ENCODE data around the gene UNC13D.

The UNC13D gene

DNA sequence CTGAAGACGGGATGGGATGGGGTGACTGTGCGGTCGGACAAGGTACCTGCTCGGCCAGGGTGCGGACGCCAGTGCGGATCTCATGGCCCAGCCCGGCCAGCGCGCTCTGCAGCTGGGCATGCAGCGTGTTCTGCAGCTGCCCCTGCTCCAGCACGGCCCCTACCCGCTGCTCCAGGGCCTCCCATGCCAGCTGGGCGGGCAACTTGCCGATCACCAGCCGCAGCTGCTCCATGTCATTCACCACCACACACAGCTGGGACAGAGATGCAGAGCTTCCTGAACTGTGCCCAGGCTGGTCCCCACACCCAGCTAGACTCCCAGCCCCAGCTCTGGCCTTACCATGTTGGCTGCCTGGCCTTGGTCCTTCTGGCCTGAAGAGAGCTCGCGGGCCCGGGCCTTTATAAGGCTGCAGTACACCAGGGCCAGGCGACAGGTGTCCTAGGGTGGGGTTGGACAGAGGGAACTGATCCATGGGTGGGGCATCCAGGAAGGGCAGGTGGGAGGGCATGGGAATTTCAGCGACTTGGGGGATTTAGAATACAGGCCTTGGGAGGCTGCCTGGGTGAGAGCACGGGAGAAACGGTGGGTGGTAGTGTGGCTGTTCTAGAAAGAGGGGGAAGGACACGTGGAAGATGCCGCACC is 9.8 kb downstream of the UNC13D start:
- no peak for DNase-seq (ENCODE audit: low read depth in 2 of 2)

GRCh38 chr17:75832652-75833400 is 11.4 kb downstream of the UNC13D start:
- no peak for DNase-seq (ENCODE audit: low read depth in 2 of 2)

DNA sequence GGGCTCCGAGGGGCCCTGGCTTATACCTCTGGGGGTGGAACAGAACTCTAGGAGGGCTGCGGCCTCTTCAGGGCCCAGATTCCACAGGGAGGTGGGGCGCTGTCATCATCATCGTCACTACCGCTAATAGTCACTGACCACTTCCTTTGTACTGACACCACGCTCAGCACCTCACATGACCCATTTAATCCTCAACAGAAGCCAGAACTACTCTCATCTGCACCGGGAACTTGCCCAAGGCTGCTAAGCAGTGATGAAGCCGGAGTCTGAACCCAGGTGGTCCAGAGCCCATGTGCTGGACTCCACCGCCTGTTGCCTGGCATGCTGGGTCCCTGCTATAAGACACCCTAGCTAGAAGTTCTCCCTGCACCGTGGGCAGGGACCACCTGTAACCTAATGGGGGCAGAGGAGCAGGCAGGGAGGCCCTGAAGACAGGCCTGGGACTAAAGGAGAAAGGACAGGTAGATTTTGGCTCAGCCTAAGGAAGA is 12.0 kb downstream of the UNC13D start:
- DNase-seq (ENCODE audit: low read depth in 2 of 2), result peak in 1 of 2 donors; percentile 29

DNA sequence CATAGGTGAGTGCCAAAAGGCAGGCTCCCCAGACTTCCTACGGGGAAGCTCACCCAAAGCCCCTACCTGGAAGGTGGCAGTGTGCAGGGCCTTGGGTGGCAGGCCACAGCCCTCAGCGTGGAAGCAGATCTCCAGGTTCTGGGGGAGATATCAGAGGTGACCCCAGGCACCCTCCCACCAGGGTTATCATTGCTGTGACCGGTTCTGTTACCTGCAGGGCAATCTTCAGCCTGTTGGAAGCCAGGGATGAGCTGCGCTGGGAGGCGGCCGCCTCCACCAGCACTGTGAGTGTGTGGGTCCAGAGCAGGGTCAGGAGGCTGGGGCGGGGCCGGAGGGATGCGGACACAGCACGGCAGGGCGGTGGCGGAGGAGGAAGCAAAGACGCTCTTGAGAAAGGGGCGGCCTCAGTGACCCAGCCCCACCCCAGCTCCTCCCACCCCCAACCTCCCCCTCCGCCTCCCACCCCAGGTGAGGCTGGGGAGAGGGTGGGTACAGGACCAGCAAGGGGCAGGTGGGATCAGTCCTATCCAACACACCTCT is 13.1 kb downstream of the UNC13D start:
- no peak for DNase-seq (ENCODE audit: low read depth in 2 of 2)

GRCh38 chr17:75830164-75831031 is 13.8 kb downstream of the UNC13D start:
- DNase-seq (ENCODE audit: low read depth in 2 of 2), result no peak

GRCh38 chr17:75829747-75830146 is 14.5 kb downstream of the UNC13D start:
- DNase-seq (ENCODE audit: low read depth in 2 of 2), result no peak

GRCh38 chr17:75828741-75829140 is 15.5 kb downstream of the UNC13D start:
- no peak for DNase-seq (ENCODE audit: low read depth in 2 of 2)

GRCh38 chr17:75828076-75828400 is 16.2 kb downstream of the UNC13D start:
- no peak for DNase-seq (ENCODE audit: low read depth in 2 of 2)

- DNase-seq (ENCODE audit: low read depth in 2 of 2), result peak in 1 of 2 donors; percentile 36
These were observed 16.7 kb downstream of the UNC13D start for GRCh38 chr17:75827308-75828075.

DNA sequence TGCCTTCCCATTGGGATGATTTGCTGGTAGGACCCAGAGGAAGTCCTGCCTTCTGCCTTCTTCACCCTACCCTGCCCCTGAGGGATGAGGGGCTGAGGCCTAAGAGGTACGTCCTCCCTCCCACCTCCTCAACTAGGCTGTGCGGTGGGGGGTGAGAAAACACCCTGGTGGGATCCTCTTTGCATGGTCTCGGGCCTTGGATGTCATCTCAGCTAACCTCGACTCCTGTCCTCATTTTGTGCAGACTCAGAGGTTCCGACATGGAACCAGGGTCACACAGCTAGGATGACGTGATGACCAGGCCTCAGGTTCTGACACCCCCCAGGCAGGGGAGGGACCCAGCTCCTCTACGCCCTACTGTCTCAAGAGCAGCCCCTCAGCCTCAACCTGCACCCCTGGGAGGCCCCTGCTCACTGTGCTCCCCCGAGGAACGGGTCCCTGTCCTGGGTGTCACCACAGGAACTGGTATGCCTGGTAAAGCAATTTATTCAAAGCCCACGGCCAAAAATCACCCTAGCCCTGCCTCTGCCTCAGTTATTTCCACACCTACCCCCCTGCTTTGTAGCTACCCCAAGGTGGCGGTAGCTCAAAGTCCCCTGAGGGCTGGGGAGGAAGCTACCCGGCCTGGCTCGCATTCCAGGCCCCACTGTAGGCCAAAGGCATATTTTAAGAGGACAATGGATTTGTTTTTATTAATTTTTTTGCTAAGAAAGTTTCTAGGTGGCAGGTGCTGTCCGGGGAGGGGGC is 17.5 kb downstream of the UNC13D start:
- DNase-seq (ENCODE audit: low read depth in 2 of 2), result no peak

- no peak for DNase-seq (ENCODE audit: low read depth in 2 of 2)
These were observed 18.3 kb downstream of the UNC13D start for GRCh38 chr17:75825748-75826370.

- DNase-seq (ENCODE audit: low read depth in 2 of 2), result no peak
These were observed 19.1 kb downstream of the UNC13D start for GRCh38 chr17:75825149-75825552.

GRCh38 chr17:75824666-75825065 is 19.5 kb downstream of the UNC13D start:
- DNase-seq (ENCODE audit: low read depth in 2 of 2), result no peak

GRCh38 chr17:75824050-75824552 is 20.1 kb downstream of the UNC13D start:
- no peak for DNase-seq (ENCODE audit: low read depth in 2 of 2)

GRCh38 chr17:75823257-75824041 is 20.8 kb downstream of the UNC13D start:
- DNase-seq (ENCODE audit: low read depth in 2 of 2), result no peak

GRCh38 chr17:75822800-75823166 is 21.4 kb downstream of the UNC13D start:
- no peak for DNase-seq (ENCODE audit: low read depth in 2 of 2)

DNA sequence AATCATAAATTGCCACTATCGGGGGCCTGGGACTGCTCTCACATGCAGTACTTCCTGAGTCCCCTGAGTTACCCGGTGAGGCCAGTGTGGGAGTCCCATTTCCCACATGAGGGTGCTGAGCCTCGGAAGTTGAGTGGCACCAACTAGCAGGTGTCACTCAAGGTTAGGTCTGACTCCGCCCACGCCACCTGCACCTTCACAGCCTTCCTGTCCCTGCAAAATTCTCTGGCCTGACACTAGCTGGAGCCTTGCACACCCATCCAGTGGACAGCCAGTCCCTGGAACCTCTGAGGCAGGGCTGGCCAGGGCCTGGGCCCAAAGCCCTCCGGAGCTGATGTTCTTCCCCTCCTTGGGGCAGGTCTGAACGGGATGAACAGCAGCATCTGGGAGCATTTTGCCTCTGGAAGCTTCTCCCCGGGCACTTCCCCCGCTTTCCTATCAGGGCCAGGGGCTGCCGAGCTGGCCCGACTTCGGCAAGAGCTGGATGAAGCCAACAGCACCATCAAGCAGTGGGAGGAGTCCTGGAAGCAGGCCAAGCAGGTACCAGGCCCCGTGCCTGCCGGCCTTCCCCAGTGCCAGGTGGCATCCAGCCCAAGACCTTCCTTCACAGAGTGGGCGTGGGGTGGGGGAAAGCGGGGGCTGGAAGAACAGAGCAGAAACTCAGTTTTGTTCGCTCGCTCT is 21.9 kb downstream of the UNC13D start:
- DNase-seq (ENCODE audit: low read depth in 2 of 2), result no peak

DNA sequence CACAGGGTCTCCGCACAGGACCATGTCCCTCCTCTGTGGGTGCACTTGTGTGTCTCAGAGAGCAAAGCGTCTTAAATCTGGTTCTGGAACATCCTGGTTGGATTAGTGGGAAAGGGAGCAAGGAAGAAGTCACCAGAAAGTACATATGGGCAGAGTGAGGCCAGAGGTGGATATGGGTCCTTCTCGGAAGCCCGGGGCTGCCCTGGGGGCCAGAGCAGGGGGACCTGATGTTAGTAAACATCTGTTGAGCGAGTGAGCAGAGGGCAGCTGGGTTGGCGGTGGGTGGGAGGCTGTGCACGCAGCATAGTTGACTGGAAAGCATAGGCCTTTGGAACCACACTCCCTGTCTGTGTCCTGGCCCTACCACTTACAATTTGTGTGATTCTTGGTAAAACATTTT is 22.7 kb downstream of the UNC13D start:
- DNase-seq (ENCODE audit: low read depth in 2 of 2), result no peak

All from stimulated activated CD8-positive, alpha-beta memory T cell treated with anti-CD3 and anti-CD28 coated beads, Interleukin-7, amount 100 ng/mL, for 1 hour (primary cell).